ENCODE measurements around the gene KRT14.
"Not testable (repeated sequence)": the region's sequence is repeated elsewhere in the genome, so short reads cannot be mapped to it uniquely, and the experiment has no call there.

KRT14 gene

GRCh38 chr17:41576740-41577139, 10.0 kb downstream of the KRT14 start:
- not testable (repeated sequence) for DNase-seq

GRCh38 chr17:41575336-41575735, 11.4 kb downstream of the KRT14 start:
- DNase-seq: no peak

- DNase-seq: no peak
These were observed 14.9 kb downstream of the KRT14 start, which contains the start of gene KRT9 for GRCh38 chr17:41571561-41572434. Gene KRT9 (minus strand): TSS chr17:41572059. CDS start chr17:41571992, 67 bp downstream.

- DNase-seq: no peak
These were observed 19.4 kb downstream of the KRT14 start for GRCh38 chr17:41567317-41567716.

GRCh38 chr17:41565338-41565737, 21.4 kb downstream of the KRT14 start:
- no peak for DNase-seq

- no peak for DNase-seq
These were observed 23.0 kb downstream of the KRT14 start for GRCh38 chr17:41563607-41564170.

GRCh38 chr17:41561554-41561953, 25.1 kb downstream of the KRT14 start:
- no peak for DNase-seq

GRCh38 chr17:41559548-41559947, 27.1 kb downstream of the KRT14 start:
- DNase-seq: no peak

GRCh38 chr17:41556931-41557330, 29.8 kb downstream of the KRT14 start:
- DNase-seq: no peak

GRCh38 chr17:41556306-41556705, 30.4 kb downstream of the KRT14 start:
- DNase-seq: no peak

- no peak for DNase-seq
These were observed 31.4 kb downstream of the KRT14 start for GRCh38 chr17:41555105-41555887.

- DNase-seq: no peak
These were observed 32.6 kb downstream of the KRT14 start for GRCh38 chr17:41553987-41554680.

- DNase-seq: no peak
These were observed 33.5 kb downstream of the KRT14 start for GRCh38 chr17:41553176-41553575.

GRCh38 chr17:41552455-41552854, 34.2 kb downstream of the KRT14 start:
- no peak for DNase-seq

GRCh38 chr17:41551365-41551764, 35.3 kb downstream of the KRT14 start:
- no peak for DNase-seq

GRCh38 chr17:41549596-41550039, 37.1 kb downstream of the KRT14 start:
- DNase-seq: no peak

- peak; percentile 79 for DNase-seq
These were observed 37.7 kb downstream of the KRT14 start for GRCh38 chr17:41548844-41549595.

- peak; percentile 45 for DNase-seq
These were observed 38.5 kb downstream of the KRT14 start for GRCh38 chr17:41547921-41548843.

- DNase-seq: no peak
These were observed 39.3 kb downstream of the KRT14 start for GRCh38 chr17:41547378-41547841.

GRCh38 chr17:41546819-41547218, 39.9 kb downstream of the KRT14 start:
- no peak for DNase-seq
